Esophagus muscularis mucosa (tissue), 4 donors: ENCODE measurements around the gene EVPL. TPM values are rescaled to one million over a fixed set of nuclear protein-coding genes. Genes with fewer than 3 reads are reported as not detected.

ENCODE experiments used
- DNase-seq: peaks from one replicate; pipeline ENCODE4 v3.0.0-alpha.2; 2017; ENCODE audit errors: extremely low spot score
- H3K27ac ChIP-seq, 4 donors: fragments of 200-600 bp; sonication (generic); replicated peaks in 1 of 4; 1 replicate in 3 of 4; 2 replicates in 1 of 4; pipeline ENCODE4 v1.5.1; 2016 to 2019; ENCODE audit warnings: mild to moderate bottlenecking in 1 of 4
- H3K27me3 ChIP-seq, 4 donors: fragments of 200-600 bp; sonication (generic); one replicate each; pipeline versions ENCODE4 v1.5.1 to v1.6.0; 2016 to 2019
- H3K36me3 ChIP-seq, 4 donors: fragments of 200-600 bp; sonication (generic); one replicate each; pipeline ENCODE4 v1.5.1; 2016 to 2019
- H3K4me1 ChIP-seq, 4 donors: fragments of 200-600 bp; sonication (generic); one replicate each; pipeline ENCODE4 v1.5.1; 2016 to 2019
- H3K4me3 ChIP-seq, 4 donors: fragments of 200-600 bp; sonication (generic); 1 replicate in 2 of 4; 2 replicates in 2 of 4; pipeline ENCODE4 v1.5.1; 2016 to 2019; ENCODE audit warnings: mild to moderate bottlenecking in 4 of 4, moderate library complexity in 1 of 4
- H3K9me3 ChIP-seq, 4 donors: fragments of 200-600 bp; sonication (generic); 1 replicate in 3 of 4; 2 replicates in 1 of 4; pipeline ENCODE4 v1.5.1; 2016 to 2019
- CTCF ChIP-seq, 3 experiments: fragments of 200-600 bp in 2 of 3; fragments of 450-650 bp in 1 of 3; sonication (generic) in 2 of 3; IDR thresholded peaks; one replicate each; pipeline ENCODE4 v1.5.1; 2017 to 2019; ENCODE audit warnings: antibody characterized with exemption in 3 of 3, mild to moderate bottlenecking in 2 of 3, moderate library complexity in 1 of 3
- EP300 ChIP-seq: sonication (generic); formaldehyde crosslinking; IDR thresholded peaks from one replicate; pipeline ENCODE4 v1.6.1; 2017; ENCODE audit warnings: antibody characterized with exemption
- POLR2A ChIP-seq: fragments of 450-650 bp; IDR thresholded peaks from one replicate; pipeline ENCODE4 v1.6.1; 2017; ENCODE audit warnings: antibody characterized with exemption, moderate library complexity, mild to moderate bottlenecking, low read depth
- POLR2AphosphoS5 ChIP-seq, 2 donors: sonication (generic); formaldehyde crosslinking; IDR thresholded peaks; one replicate each; pipeline ENCODE4 v1.6.1; 2017; ENCODE audit warnings: antibody characterized with exemption in 2 of 2
- WGBS: methylation state at CpG from one replicate; pipeline ENCODE4 v1.1.5; 2018; 5-methylcytosine and 5-hydroxymethylcytosine counted together
- intact Hi-C: fragments of 100-400 bp; cut with DNase I; formaldehyde crosslinking; loops from one replicate; pipeline ENCODE4 v1.15.1; 2023
- total RNA-seq, 4 donors: library from RNA; depleted of rRNA; stranded (reverse); fragments of >200 nt; gene quantifications; one replicate each; pipeline versions ENCODE4 v1.1.0 to v1.2.1, GENCODE V29; 2016

EVPL gene
- total RNA-seq, 4 donors from 2014 or later = 0.19 to 2.1 (median 1.1) TPM

- intact Hi-C loops = no loop called here
Measured at GRCh38 chr17:75965468-75965867, 61.6 kb downstream of the EVPL start.

GRCh38 chr17:75959839-75960511, 67.1 kb downstream of the EVPL start:
- no peak for DNase-seq
- Histone ChIP-seq H3K4me1 (peaks cover 0 to 17% (median 5%) of the 10 kb centered on the region in 4 donors), H3K27me3 (no peaks in the 10 kb centered on the region), H3K4me3 (no peak overlapping the region), H3K27ac (no peak overlapping the region), H3K36me3 (peaks cover 10 to 46% (median 36%) of the 10 kb centered on the region in 4 donors), H3K9me3 (no peaks in the 10 kb centered on the region)
- WGBS = 95% methylated on average over 11 of the region's 11 CpGs
- TF ChIP-seq POLR2AphosphoS5 (IDR thresholded peaks at IDR 0.05) (no peak), EP300 (no peak), CTCF (IDR thresholded peaks at IDR 0.05) (no peak), POLR2A (no peak)
- intact Hi-C loops = no loop called here

More at GRCh38 chr17:75965468-75965867, 61.6 kb downstream of the EVPL start:
- Histone ChIP-seq H3K27me3 (no peaks in the 10 kb centered on the region), H3K4me3 (no peak overlapping the region), H3K27ac (no peak overlapping the region), H3K9me3 (no peaks in the 10 kb centered on the region), H3K4me1 (peaks cover 0 to 13% (median 3%) of the 10 kb centered on the region in 4 donors), H3K36me3 (peaks cover 0 to 23% (median under 1%) of the 10 kb centered on the region in 4 donors)
- TF ChIP-seq EP300 = no peak
- no peak for TF ChIP-seq CTCF (IDR thresholded peaks at IDR 0.05)
- TF ChIP-seq POLR2AphosphoS5 (IDR thresholded peaks at IDR 0.05) = no peak
- no peak for TF ChIP-seq POLR2A
- no peak for DNase-seq
- WGBS = 97% methylated on average over 6 of the region's 6 CpGs

DNA sequence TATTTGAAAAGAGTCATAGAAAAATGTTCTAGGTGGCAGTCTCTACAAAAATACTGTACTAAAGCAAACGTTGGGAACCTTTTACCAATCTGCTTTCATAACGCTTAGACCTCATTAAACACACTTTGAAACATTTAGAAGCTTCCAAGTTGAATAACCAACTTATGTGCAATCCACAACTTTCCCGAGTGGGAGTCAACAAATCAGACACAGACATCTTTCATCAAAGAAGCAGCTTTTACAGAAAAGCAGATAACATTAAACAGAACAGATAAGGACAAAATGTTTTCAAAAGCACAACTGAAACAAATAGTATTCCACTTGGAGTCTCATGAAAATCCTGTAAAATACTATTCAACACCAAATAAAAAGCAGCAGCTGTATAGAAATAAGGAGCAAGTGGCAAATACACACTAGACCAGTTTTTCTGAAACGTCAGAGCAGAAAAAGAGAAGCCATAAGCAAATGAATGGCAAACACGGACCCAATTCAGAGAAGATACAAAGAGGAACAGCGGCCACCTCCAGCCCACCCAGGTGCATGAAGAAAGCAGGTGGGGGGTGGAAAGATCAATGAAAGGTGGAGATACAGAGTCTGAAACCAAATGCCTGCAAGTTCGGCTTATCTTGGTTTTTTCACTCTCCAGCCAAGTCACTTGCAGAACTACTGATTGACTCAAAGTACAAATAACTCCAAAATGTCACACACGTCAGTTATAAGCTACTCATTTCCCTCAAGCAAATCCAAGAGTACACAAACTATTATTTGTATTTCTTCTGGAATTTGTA, 67.9 kb downstream of the EVPL start:
- intact Hi-C loops = no loop called here
- Histone ChIP-seq H3K4me3 (no peak overlapping the region), H3K9me3 (no peaks in the 10 kb centered on the region), H3K4me1 (peaks cover 0 to 17% (median 5%) of the 10 kb centered on the region in 4 donors), H3K36me3 (peaks cover 15 to 54% (median 42%) of the 10 kb centered on the region in 4 donors), H3K27ac (no peak overlapping the region), H3K27me3 (no peaks in the 10 kb centered on the region)
- TF ChIP-seq POLR2A (no peak), CTCF (IDR thresholded peaks at IDR 0.05) (no peak), EP300 (no peak), POLR2AphosphoS5 (IDR thresholded peaks at IDR 0.05) (no peak)
- WGBS = 72% methylated on average over 8 of the region's 8 CpGs
- no peak for DNase-seq

Other genes starting within 250 kb of the EVPL start
- 10 to 100 TPM; 18.0 to 23.7 (median 20.0) TPM for gene UNK, start 242.5 kb downstream of the EVPL start, total RNA-seq
- gene UNC13D, start 182.9 kb downstream of the EVPL start, total RNA-seq = 1 to 10 TPM; 5.9 to 10.0 (median 9.0) TPM
- gene WBP2, start 172.0 kb downstream of the EVPL start, total RNA-seq = 10 to 100 TPM; 48.2 to 95.8 (median 85.2) TPM
- 100 to 1,000 TPM in 1 of 4 donors, 10 to 100 TPM in 3; 67.8 to 147 (median 81.9) TPM for gene TRIM47, start 148.7 kb downstream of the EVPL start, total RNA-seq
- 10 to 100 TPM; 13.3 to 36.4 (median 27.4) TPM for gene TRIM65, start 130.4 kb downstream of the EVPL start, total RNA-seq
- 10 to 100 TPM; 32.5 to 61.7 (median 44.1) TPM for gene MRPL38, start 122.4 kb downstream of the EVPL start, total RNA-seq
- gene FBF1, start 86.3 kb downstream of the EVPL start, total RNA-seq = 10 to 100 TPM in 2 of 4 donors, 1 to 10 TPM in 2; 7.8 to 15.0 (median 10.4) TPM
- 10 to 100 TPM; 45.3 to 57.4 (median 48.9) TPM for gene ACOX1, start 48.1 kb downstream of the EVPL start, total RNA-seq
- gene TEN1, start 48.1 kb downstream of the EVPL start, total RNA-seq = 10 to 100 TPM in 3 of 4 donors, 1 to 10 TPM in 1; 4.6 to 11.3 (median 10.7) TPM
- gene CDK3, start 26.5 kb downstream of the EVPL start, total RNA-seq = 1 to 10 TPM in 2 of 4 donors, under 1 TPM in 1, not detected in 1; 0.65 to 2.2 (median 1.2) TPM
- 10 to 100 TPM; 41.9 to 56.9 (median 50.0) TPM for gene SRP68, start 45.2 kb upstream of the EVPL start, total RNA-seq
- gene GALR2, start 47.5 kb upstream of the EVPL start, total RNA-seq = under 1 TPM in 1 of 4 donors, not detected in 3; 0.50 TPM
- gene ZACN, start 51.9 kb upstream of the EVPL start, total RNA-seq = under 1 TPM in 1 of 4 donors, not detected in 3; 0.13 TPM
- 10 to 100 TPM; 65.2 to 94.4 (median 77.1) TPM for gene EXOC7, start 76.5 kb upstream of the EVPL start, total RNA-seq
- gene FOXJ1, start 113.9 kb upstream of the EVPL start, total RNA-seq = under 1 TPM in 1 of 4 donors, not detected in 3; 0.32 TPM
- gene RNF157, start 213.2 kb upstream of the EVPL start, total RNA-seq = 1 to 10 TPM; 2.1 to 8.1 (median 4.8) TPM
- 10 to 100 TPM in 3 of 4 donors, 1 to 10 TPM in 1; 9.1 to 16.2 (median 12.4) TPM for gene UBALD2, start 238.0 kb upstream of the EVPL start, total RNA-seq